Measurements from ENCODE around the gene ITIH6. TPM values are rescaled to one million over a fixed set of nuclear protein-coding genes. Genes with fewer than 3 reads are reported as not detected.

Gene ITIH6
- total and polyA plus RNA-seq, 8 donors, result 0.06 to 0.16 (median 0.09) TPM; not detected in 3

- Histone ChIP-seq H3K9me3 (no peaks in the 10 kb centered on the region), H3K27me3 (no peaks in the 10 kb centered on the region), H3K36me3 (no peaks in the 10 kb centered on the region), H3K4me3 (no peak overlapping the region), H3K27ac (no peak overlapping the region), H3K4me1 (no peaks in the 10 kb centered on the region)
- TF ChIP-seq CTCF (IDR thresholded peaks at IDR 0.05), result no peak
- intact Hi-C loops (cut with DNase I), result no loop called here
- no peak for ATAC-seq
- no peak for DNase-seq
Measured at GRCh38 chrX:54758114-54759055, 39.7 kb downstream of the ITIH6 start.

GRCh38 chrX:54754854-54755253 lies 43.2 kb downstream of the ITIH6 start:
- Histone ChIP-seq H3K4me3 (no peak overlapping the region), H3K27me3 (no peaks in the 10 kb centered on the region), H3K9me3 (no peaks in the 10 kb centered on the region), H3K27ac (no peak overlapping the region), H3K4me1 (no peaks in the 10 kb centered on the region), H3K36me3 (no peaks in the 10 kb centered on the region)
- DNase-seq (no peak), ATAC-seq (no peak)
- intact Hi-C loops (cut with DNase I), result no loop called here
- TF ChIP-seq CTCF (IDR thresholded peaks at IDR 0.05), result no peak

GRCh38 chrX:54748626-54749025 lies 49.4 kb downstream of the ITIH6 start:
- no peak for TF ChIP-seq CTCF (IDR thresholded peaks at IDR 0.05)
- ATAC-seq (no peak), DNase-seq (no peak)
- intact Hi-C loops (cut with DNase I), result no loop called here
- Histone ChIP-seq H3K27ac (no peak overlapping the region), H3K36me3 (no peaks in the 10 kb centered on the region), H3K4me1 (no peaks in the 10 kb centered on the region), H3K4me3 (no peak overlapping the region), H3K9me3 (no peaks in the 10 kb centered on the region), H3K27me3 (no peaks in the 10 kb centered on the region)

- Histone ChIP-seq H3K27ac (no peak overlapping the region), H3K9me3 (no peaks in the 10 kb centered on the region), H3K4me1 (no peaks in the 10 kb centered on the region), H3K27me3 (no peaks in the 10 kb centered on the region), H3K4me3 (no peak overlapping the region), H3K36me3 (no peaks in the 10 kb centered on the region)
- no peak for TF ChIP-seq CTCF (IDR thresholded peaks at IDR 0.05)
- intact Hi-C loops (cut with DNase I), result no loop called here
- ATAC-seq (no peak), DNase-seq (no peak)
Measured at GRCh38 chrX:54747733-54748393, 50.2 kb downstream of the ITIH6 start.

GRCh38 chrX:54746928-54747327 lies 51.1 kb downstream of the ITIH6 start:
- no peaks in the 10 kb centered on the region for H3K4me1 ChIP-seq
- intact Hi-C loops (cut with DNase I), result no loop called here
- no peak overlapping the region for H3K4me3 ChIP-seq
- no peaks in the 10 kb centered on the region for H3K36me3 ChIP-seq
- no peak for ATAC-seq
- no peak for DNase-seq
- no peaks in the 10 kb centered on the region for H3K27me3 ChIP-seq
- no peaks in the 10 kb centered on the region for H3K9me3 ChIP-seq
- no peak overlapping the region for H3K27ac ChIP-seq
- TF ChIP-seq CTCF (IDR thresholded peaks at IDR 0.05), result no peak
